Tibial nerve (tissue), 4 donors: Measurements from ENCODE around the gene DPAGT1. TPM values are rescaled to one million over a fixed set of nuclear protein-coding genes. Genes with fewer than 3 reads are reported as not detected.
A peak's percentile ranks its signal among the peaks of the same experiment; 100 is the strongest.

Experiments
- DNase-seq, 2 donors: peaks; one replicate each; pipeline ENCODE4 v3.0.0-alpha.2; 2019; ENCODE audit warnings: low spot score in 2 of 2
- H3K27ac ChIP-seq, 4 donors: fragments of 200-600 bp; sonication (generic) in 3 of 4; one replicate each; pipeline ENCODE4 v1.5.1; 2017 to 2019; ENCODE audit warnings: mild to moderate bottlenecking in 1 of 4
- H3K27me3 ChIP-seq, 2 donors: fragments of 200-600 bp; sonication (generic) in 1 of 2; one replicate each; pipeline versions ENCODE4 v1.5.1 to v1.6.0; 2017 to 2019
- H3K36me3 ChIP-seq, 3 donors: fragments of 200-600 bp; sonication (generic); one replicate each; pipeline ENCODE4 v1.5.1; 2018 to 2019
- H3K4me1 ChIP-seq, 4 donors: fragments of 200-600 bp; sonication (generic) in 3 of 4; one replicate each; pipeline ENCODE4 v1.5.1; 2017 to 2019
- H3K4me3 ChIP-seq, 4 donors: fragments of 200-600 bp; sonication (generic) in 3 of 4; one replicate each; pipeline ENCODE4 v1.5.1; 2017 to 2019; ENCODE audit warnings: mild to moderate bottlenecking in 1 of 4, moderate library complexity in 1 of 4
- H3K9me3 ChIP-seq, 4 donors: fragments of 200-600 bp; sonication (generic) in 3 of 4; one replicate each; pipeline ENCODE4 v1.5.1; 2017 to 2019
- EP300 ChIP-seq, 2 donors: sonication (generic); formaldehyde crosslinking; IDR thresholded peaks; one replicate each; pipeline ENCODE4 v1.6.1; 2017; ENCODE audit warnings: antibody characterized with exemption in 2 of 2, mild to moderate bottlenecking in 1 of 2
- POLR2A ChIP-seq, 2 donors: fragments of 450-650 bp; IDR thresholded peaks; one replicate each; pipeline ENCODE4 v1.6.1; 2017; ENCODE audit warnings: antibody characterized with exemption in 2 of 2, mild to moderate bottlenecking in 2 of 2, moderate library complexity in 2 of 2
- WGBS, 2 donors: methylation state at CpG; one replicate each; pipeline ENCODE4 v1.1.5; 2018; 5-methylcytosine and 5-hydroxymethylcytosine counted together
- total RNA-seq, 4 donors: library from RNA; depleted of rRNA; stranded (reverse); fragments of >200 nt; gene quantifications; one replicate each; pipeline ENCODE4 v1.1.0, GENCODE V29; 2016
- TF ChIP-seq, protein P1 (sequence below), 5 experiments: fragments of 200-600 bp in 3 of 5; fragments of 450-650 bp in 2 of 5; sonication (generic) in 3 of 5; IDR thresholded peaks; one replicate each; pipeline ENCODE4 v1.5.1; 2016 to 2019; ENCODE audit warnings: antibody characterized with exemption in 5 of 5, mild to moderate bottlenecking in 3 of 5, moderate library complexity in 2 of 5

Gene DPAGT1
- total RNA-seq, 4 donors from 2014 or later = 20.7 to 33.9 (median 23.5) TPM

DNA sequence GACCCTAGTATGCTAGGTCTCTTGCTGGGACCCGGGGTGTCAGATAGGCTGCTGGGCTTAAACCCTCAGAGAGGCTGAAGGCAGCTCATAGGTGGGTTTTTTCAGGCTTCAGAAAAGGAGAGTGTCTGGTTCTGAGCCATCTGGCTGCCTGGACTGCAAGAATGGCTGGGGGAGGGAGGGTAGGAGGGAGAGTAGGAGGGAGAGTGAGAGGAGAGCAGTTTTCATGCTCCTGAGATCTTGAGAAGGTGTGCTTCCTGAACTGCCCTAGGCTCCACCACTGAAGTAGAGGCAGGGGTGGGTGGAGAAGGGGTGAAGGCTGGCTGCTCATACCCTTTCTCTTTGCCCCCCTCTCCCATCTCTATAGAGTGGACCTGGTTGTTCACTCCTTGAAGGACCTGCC is 12.3 kb downstream of the DPAGT1 start:
- no peak for DNase-seq
- WGBS, 2 donors = 75 to 88% methylated on average over 1 of the region's 1 CpG
- Histone ChIP-seq H3K4me1 (peaks cover 0 to 37% (median 25%) of the 10 kb centered on the region in 4 donors), H3K4me3 (no peak overlapping the region), H3K27ac (no peak overlapping the region), H3K36me3 (peaks cover 0 to 14% (median 0%) of the 10 kb centered on the region in 3 donors), H3K9me3 (no peaks in the 10 kb centered on the region), H3K27me3 (no peaks in the 10 kb centered on the region)
- TF ChIP-seq POLR2A (IDR thresholded peaks at IDR 0.05) = no peak
- TF ChIP-seq EP300 (IDR thresholded peaks at IDR 0.05) = no peak
- TF ChIP-seq, protein P1, sequence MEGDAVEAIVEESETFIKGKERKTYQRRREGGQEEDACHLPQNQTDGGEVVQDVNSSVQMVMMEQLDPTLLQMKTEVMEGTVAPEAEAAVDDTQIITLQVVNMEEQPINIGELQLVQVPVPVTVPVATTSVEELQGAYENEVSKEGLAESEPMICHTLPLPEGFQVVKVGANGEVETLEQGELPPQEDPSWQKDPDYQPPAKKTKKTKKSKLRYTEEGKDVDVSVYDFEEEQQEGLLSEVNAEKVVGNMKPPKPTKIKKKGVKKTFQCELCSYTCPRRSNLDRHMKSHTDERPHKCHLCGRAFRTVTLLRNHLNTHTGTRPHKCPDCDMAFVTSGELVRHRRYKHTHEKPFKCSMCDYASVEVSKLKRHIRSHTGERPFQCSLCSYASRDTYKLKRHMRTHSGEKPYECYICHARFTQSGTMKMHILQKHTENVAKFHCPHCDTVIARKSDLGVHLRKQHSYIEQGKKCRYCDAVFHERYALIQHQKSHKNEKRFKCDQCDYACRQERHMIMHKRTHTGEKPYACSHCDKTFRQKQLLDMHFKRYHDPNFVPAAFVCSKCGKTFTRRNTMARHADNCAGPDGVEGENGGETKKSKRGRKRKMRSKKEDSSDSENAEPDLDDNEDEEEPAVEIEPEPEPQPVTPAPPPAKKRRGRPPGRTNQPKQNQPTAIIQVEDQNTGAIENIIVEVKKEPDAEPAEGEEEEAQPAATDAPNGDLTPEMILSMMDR (IDR thresholded peaks at IDR 0.05) = no peak

DNA sequence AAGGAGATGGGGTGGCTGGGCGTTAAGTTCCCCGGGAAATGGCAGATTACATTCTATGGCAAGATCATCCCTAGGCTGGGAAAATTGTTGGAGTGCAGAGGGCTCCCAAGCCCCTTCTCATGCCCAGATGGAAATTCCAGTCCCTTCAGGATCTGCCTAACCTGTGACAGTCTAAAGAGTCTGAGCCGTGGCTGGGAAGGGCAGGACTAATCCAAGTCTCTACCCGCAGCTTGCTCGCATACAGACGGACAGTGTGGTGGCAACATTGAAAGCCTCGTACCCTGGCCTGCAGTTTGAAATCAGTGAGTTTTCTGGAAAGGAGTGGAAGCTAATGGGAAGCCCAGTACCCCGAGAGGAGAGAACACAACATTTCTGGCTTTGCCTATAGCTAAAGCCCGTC is 13.2 kb downstream of the DPAGT1 start:
- H3K9me3 ChIP-seq = no peaks in the 10 kb centered on the region
- H3K4me1 ChIP-seq = peaks cover 0 to 33% (median 19%) of the 10 kb centered on the region in 4 donors
- DNase-seq = no peak
- TF ChIP-seq POLR2A (IDR thresholded peaks at IDR 0.05) (no peak), EP300 (IDR thresholded peaks at IDR 0.05) (no peak)
- TF ChIP-seq, protein P1 (IDR thresholded peaks at IDR 0.05) = no peak
- H3K36me3 ChIP-seq = peaks cover 0 to 14% (median 0%) of the 10 kb centered on the region in 3 donors
- 85 to 91% methylated on average over 9 of the region's 9 CpGs for WGBS, 2 donors
- no peak overlapping the region for H3K27ac ChIP-seq
- H3K27me3 ChIP-seq = no peaks in the 10 kb centered on the region
- H3K4me3 ChIP-seq = no peak overlapping the region

DNA sequence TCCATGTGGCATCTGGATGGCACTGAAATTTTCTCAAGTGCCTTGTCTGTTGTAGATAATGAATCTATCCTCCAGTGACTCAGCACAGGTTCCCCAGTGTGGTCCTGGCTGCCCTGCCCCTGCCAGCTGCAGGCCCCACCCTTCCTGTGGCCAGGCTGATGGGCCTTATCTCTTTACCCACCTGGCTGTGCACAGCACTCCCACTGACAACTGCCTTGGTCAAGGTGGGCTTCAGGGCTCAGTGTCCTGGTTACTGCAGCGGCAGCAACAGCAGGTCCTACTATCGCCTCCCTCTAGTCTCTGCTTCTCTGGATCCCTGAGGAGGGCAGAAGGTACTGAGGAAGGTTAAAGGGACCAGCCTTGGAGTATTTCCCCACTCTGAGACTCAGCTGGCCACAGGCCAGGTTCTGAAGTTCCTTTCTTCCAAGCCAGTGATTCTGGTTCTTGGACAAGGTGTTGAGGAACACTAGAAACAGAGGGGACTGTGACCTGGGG is 13.9 kb downstream of the DPAGT1 start:
- DNase-seq = no peak
- 95 to 100% methylated on average over 2 of the region's 2 CpGs for WGBS, 2 donors
- no peaks in the 10 kb centered on the region for H3K27me3 ChIP-seq

DNA sequence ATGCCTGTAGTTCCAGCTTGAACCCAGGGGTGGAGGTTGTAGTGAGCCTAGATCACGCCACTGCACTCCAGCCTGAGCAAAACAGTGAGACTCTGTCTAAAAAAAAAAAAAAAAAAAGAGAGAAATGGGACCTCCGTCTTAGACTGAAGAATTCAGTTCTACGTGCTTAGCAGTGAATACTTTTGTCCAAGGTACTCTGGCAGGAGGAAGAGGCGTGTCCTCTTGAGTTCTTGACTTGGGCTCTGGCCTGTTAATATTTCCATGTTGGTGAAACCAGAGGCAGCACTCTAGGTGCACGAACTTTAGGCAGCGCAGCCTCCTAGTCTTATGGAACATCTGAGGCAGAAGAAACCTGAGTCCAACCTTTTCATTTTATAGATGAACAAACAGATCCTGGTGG is 14.5 kb downstream of the DPAGT1 start:
- no peaks in the 10 kb centered on the region for H3K9me3 ChIP-seq
- no peak overlapping the region for H3K4me3 ChIP-seq
- peaks cover 0 to 21% (median 10%) of the 10 kb centered on the region in 4 donors for H3K4me1 ChIP-seq
- no peak overlapping the region for H3K27ac ChIP-seq
- no peak for DNase-seq
- H3K36me3 ChIP-seq = peaks cover 0 to 8% (median 0%) of the 10 kb centered on the region in 3 donors
- WGBS, 2 donors = 80 to 82% methylated on average over 6 of the region's 6 CpGs
- no peak for TF ChIP-seq EP300 (IDR thresholded peaks at IDR 0.05)
- TF ChIP-seq POLR2A (IDR thresholded peaks at IDR 0.05) = no peak
- no peaks in the 10 kb centered on the region for H3K27me3 ChIP-seq

More for the DNA sequence above, 13.9 kb downstream of the DPAGT1 start:
- Histone ChIP-seq H3K27ac (no peak overlapping the region), H3K4me3 (no peak overlapping the region), H3K36me3 (peaks cover 0 to 9% (median 0%) of the 10 kb centered on the region in 3 donors), H3K9me3 (no peaks in the 10 kb centered on the region), H3K4me1 (peaks cover 0 to 27% (median 13%) of the 10 kb centered on the region in 4 donors)
- TF ChIP-seq POLR2A (IDR thresholded peaks at IDR 0.05) = no peak
- no peak for TF ChIP-seq EP300 (IDR thresholded peaks at IDR 0.05)
- TF ChIP-seq, protein P1 (IDR thresholded peaks at IDR 0.05) = no peak

DNA sequence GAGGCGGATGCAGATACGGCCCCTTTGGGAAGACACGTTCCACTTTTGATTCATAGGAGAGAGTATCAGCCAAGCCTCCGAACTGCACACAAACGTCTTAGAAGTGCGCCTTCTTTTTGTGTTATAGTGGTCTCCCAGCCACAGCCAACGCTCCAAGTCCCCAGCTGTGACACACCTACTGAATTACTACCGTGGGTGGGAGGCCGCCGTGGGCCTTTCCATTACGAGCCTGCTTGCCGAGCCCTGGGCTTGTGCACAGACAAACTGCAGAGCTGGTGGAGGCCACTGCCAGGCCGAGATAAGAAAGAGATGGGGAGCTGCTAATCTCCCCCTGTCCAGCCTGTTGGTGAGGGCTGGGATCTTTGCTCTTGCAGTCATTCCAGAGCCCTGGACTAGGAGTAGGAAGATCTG is 16.2 kb downstream of the DPAGT1 start:
- TF ChIP-seq, protein P1 (IDR thresholded peaks at IDR 0.05) = no peak
- no peak for TF ChIP-seq POLR2A (IDR thresholded peaks at IDR 0.05)
- TF ChIP-seq EP300 (IDR thresholded peaks at IDR 0.05) = no peak
- WGBS, 2 donors = 0% methylated on average over 13 of the region's 13 CpGs

More for the DNA sequence above, 16.2 kb downstream of the DPAGT1 start:
- Histone ChIP-seq H3K27ac (peak overlapping the region; percentile 87 to 94 (median 88)), H3K9me3 (no peaks in the 10 kb centered on the region), H3K4me3 (peak overlapping the region; percentile 52 to 92 (median 87)), H3K4me1 (peaks cover 0 to 35% (median 10%) of the 10 kb centered on the region in 4 donors), H3K27me3 (no peaks in the 10 kb centered on the region), H3K36me3 (peaks cover 0 to 23% (median 2%) of the 10 kb centered on the region in 3 donors)
- no peak for DNase-seq
